CD14-positive monocyte (primary cell): ENCODE results near the gene GDPD2. TPM values are rescaled to one million over a fixed set of nuclear protein-coding genes. Genes with fewer than 3 reads are reported as not detected.

Experiments
- DNase-seq, 3 donors: peaks; one replicate each; pipeline ENCODE4 v3.0.0-alpha.2; 2011 to 2022
- H2AFZ ChIP-seq: 2 replicates; pipeline ENCODE4 v1.6.0; 2012; ENCODE audit warnings: mild to moderate bottlenecking, low read depth, low read length, inconsistent platforms; ENCODE audit not compliant: insufficient read depth, poor library complexity, severe bottlenecking
- H3K27ac ChIP-seq, 2 donors: 1 replicate in 1 of 2; 2 replicates in 1 of 2; pipeline ENCODE4 v1.5.1; 2012 to 2013; ENCODE audit warnings: low read length in 2 of 2, control low read depth in 1 of 2, inconsistent platforms in 1 of 2, low read depth in 1 of 2, mild to moderate bottlenecking in 1 of 2
- H3K27me3 ChIP-seq, 2 donors: one replicate each; pipeline versions ENCODE4 v1.6.0 to v1.6.1; 2011 to 2013; ENCODE audit warnings: low read length in 2 of 2; ENCODE audit not compliant: control insufficient read depth in 2 of 2, insufficient read depth in 2 of 2
- H3K36me3 ChIP-seq, 2 donors: replicated peaks in 1 of 2; 1 replicate in 1 of 2; 2 replicates in 1 of 2; pipeline versions ENCODE4 v1.5.1 to v1.6.1; 2012 to 2013; ENCODE audit warnings: low read length in 2 of 2, control low read depth in 1 of 2, inconsistent platforms in 1 of 2, mild to moderate bottlenecking in 1 of 2; ENCODE audit not compliant: insufficient read depth in 2 of 2, control insufficient read depth in 1 of 2
- H3K4me1 ChIP-seq, 2 donors: 1 replicate in 1 of 2; 2 replicates in 1 of 2; pipeline versions ENCODE4 v1.5.1 to v1.6.1; 2012 to 2013; ENCODE audit warnings: low read length in 2 of 2, control low read depth in 1 of 2, inconsistent platforms in 1 of 2, mild to moderate bottlenecking in 1 of 2, moderate library complexity in 1 of 2; ENCODE audit not compliant: insufficient read depth in 2 of 2, control insufficient read depth in 1 of 2
- H3K4me2 ChIP-seq: replicated peaks from 2 replicates; pipeline ENCODE3; 2012; ENCODE audit warnings: low read length, moderate library complexity, mild to moderate bottlenecking; ENCODE audit not compliant: poor library complexity, severe bottlenecking; ENCODE audit errors: extremely low read depth
- H3K4me3 ChIP-seq, 3 experiments: fragments of 200-600 bp in 1 of 3; sonication (generic) in 1 of 3; replicated peaks in 1 of 3; 1 replicate in 2 of 3; 2 replicates in 1 of 3; pipeline ENCODE4 v1.5.1; 2011 to 2013; ENCODE audit warnings: low read length in 3 of 3, mild to moderate bottlenecking in 3 of 3, control low read depth in 2 of 3, low read depth in 2 of 3, inconsistent platforms in 1 of 3, moderate library complexity in 1 of 3
- H3K79me2 ChIP-seq: 2 replicates; pipeline ENCODE4 v1.6.0; 2012; ENCODE audit warnings: mild to moderate bottlenecking, control low read depth, inconsistent platforms, low read length, moderate library complexity; ENCODE audit not compliant: insufficient read depth
- H3K9ac ChIP-seq: 2 replicates; pipeline ENCODE4 v1.6.0; 2017; ENCODE audit warnings: low read length, mild to moderate bottlenecking; ENCODE audit not compliant: insufficient read depth, poor library complexity, severe bottlenecking
- H3K9me3 ChIP-seq, 2 donors: replicated peaks in 1 of 2; 1 replicate in 1 of 2; 2 replicates in 1 of 2; pipeline versions ENCODE4 v1.5.1 to v1.6.1; 2012 to 2013; ENCODE audit warnings: low read length in 2 of 2, control low read depth in 1 of 2; ENCODE audit not compliant: control insufficient read depth in 1 of 2, insufficient read depth in 1 of 2
- H4K20me1 ChIP-seq: 2 replicates; pipeline ENCODE4 v1.6.0; 2012; ENCODE audit warnings: mild to moderate bottlenecking, low read length, control low read depth, moderate library complexity; ENCODE audit not compliant: insufficient read depth
- H3K27ac Mint-ChIP-seq, 7 donors: one replicate each; pipeline ENCODE4 v1.8.0; 2020; ENCODE audit warnings: mild to moderate bottlenecking in 7 of 7, mixed read lengths in 7 of 7, moderate library complexity in 6 of 7, inconsistent platforms in 2 of 7
- H3K27me3 Mint-ChIP-seq, 3 donors: one replicate each; pipeline ENCODE4 v1.8.0; 2021 to 2022; ENCODE audit warnings: low read depth in 3 of 3, mild to moderate bottlenecking in 3 of 3, mixed read lengths in 3 of 3, moderate library complexity in 3 of 3, inconsistent platforms in 1 of 3
- H3K36me3 Mint-ChIP-seq, 2 donors: one replicate each; pipeline ENCODE4 v1.8.0; 2020; ENCODE audit warnings: mixed read lengths in 2 of 2, inconsistent platforms in 1 of 2, mild to moderate bottlenecking in 1 of 2
- H3K4me1 Mint-ChIP-seq: one replicate; pipeline ENCODE4 v1.8.0; 2020; ENCODE audit warnings: mild to moderate bottlenecking, mixed read lengths
- H3K4me3 Mint-ChIP-seq, 2 donors: one replicate each; pipeline ENCODE4 v1.8.0; 2020; ENCODE audit warnings: mild to moderate bottlenecking in 2 of 2, mixed read lengths in 2 of 2, moderate library complexity in 1 of 2
- H3K9me3 Mint-ChIP-seq, 7 donors: one replicate each; pipeline ENCODE4 v1.8.0; 2020 to 2022; ENCODE audit warnings: mixed read lengths in 7 of 7, mild to moderate bottlenecking in 6 of 7, moderate library complexity in 6 of 7, inconsistent platforms in 2 of 7
- CTCF ChIP-seq: fragments of 200-600 bp; IDR thresholded peaks from one replicate; pipeline ENCODE4 v1.8.0; 2022; ENCODE audit warnings: antibody characterized with exemption, mild to moderate bottlenecking
- WGBS: methylation state at CpG from one replicate; pipeline ENCODE4 v1.1.5; 2013; ENCODE audit warnings: missing lambda C conversion rate; ENCODE audit not compliant: insufficient coverage; 5-methylcytosine and 5-hydroxymethylcytosine counted together
- intact Hi-C, 2 donors: fragments of 100-400 bp; cut with micrococcal nuclease; formaldehyde crosslinking; loops; one replicate each; pipeline versions ENCODE4 v1.15.0 to v1.15.1; 2023
- polyA plus RNA-seq, 3 donors: library from polyadenylated mRNA; depleted of rRNA in 1 of 3; unstranded in 2 of 3; stranded (reverse) in 1 of 3; fragments of 300-500 nt in 2 of 3; fragments of >200 nt in 1 of 3; fragmentation: Illumina TruSeq in 2 of 3; gene quantifications; 1 replicate in 2 of 3; 2 replicates in 1 of 3; pipeline ENCODE4 v1.2.3, GENCODE V29; 2012 to 2021

Gene GDPD2
- polyA plus RNA-seq, 3 donors = not detected

- peaks cover 21 to 38% of the 10 kb centered on the region in 2 donors for H3K4me1 ChIP-seq
- Mint-ChIP-seq H3K9me3 (peaks cover 0 to 6% (median 0%) of the 10 kb centered on the region in 7 donors), H3K4me1 (peaks cover 30% of the 10 kb centered on the region), H3K27me3 (peaks cover 18 to 42% (median 28%) of the 10 kb centered on the region in 3 donors), H3K4me3 (no peak overlapping the region), H3K36me3 (no peaks in the 10 kb centered on the region), H3K27ac (no peak overlapping the region)
- no peaks in the 10 kb centered on the region for H3K36me3 ChIP-seq
- no peak overlapping the region for H3K9ac ChIP-seq
- no peak overlapping the region for H3K4me2 ChIP-seq
- no peaks in the 10 kb centered on the region for H4K20me1 ChIP-seq
- no peak overlapping the region for H3K27ac ChIP-seq
- H2AFZ ChIP-seq = no peak overlapping the region
- H3K27me3 ChIP-seq = peaks cover 0 to 11% of the 10 kb centered on the region in 2 donors
- H3K4me3 ChIP-seq = no peak overlapping the region
- intact Hi-C loops = loop anchor here in 1 of 2 donors (10.0 kb wide), 1 partner anchor 282 kb away; no protein-coding TSS in a partner anchor
- no peaks in the 10 kb centered on the region for H3K9me3 ChIP-seq
- WGBS = no CpG with 5 or more reads among the region's 2 CpGs
- no peak for TF ChIP-seq CTCF
- no peaks in the 10 kb centered on the region for H3K79me2 ChIP-seq
- DNase-seq = peak in 2 of 3 donors; percentile 25 to 33
Observed at GRCh38 chrX:70437011-70437410, 13.9 kb downstream of the GDPD2 start.

GRCh38 chrX:70437921-70438665, 15.0 kb downstream of the GDPD2 start:
- no peak overlapping the region for H3K9ac ChIP-seq
- whole genome bisulfite sequencing = 91% methylated on average over 3 of the region's 8 CpGs
- no peaks in the 10 kb centered on the region for H3K36me3 ChIP-seq
- no peak overlapping the region for H3K4me3 ChIP-seq
- H3K79me2 ChIP-seq = no peaks in the 10 kb centered on the region
- H3K27ac ChIP-seq = no peak overlapping the region
- TF ChIP-seq CTCF = no peak
- H3K27ac Mint-ChIP-seq = peak overlapping the region in 1 of 7 donors; percentile 9
- no peak overlapping the region for H2AFZ ChIP-seq
- no peak overlapping the region for H3K4me2 ChIP-seq
- H3K36me3 Mint-ChIP-seq = no peaks in the 10 kb centered on the region
- no peak for DNase-seq
- no peaks in the 10 kb centered on the region for H3K9me3 ChIP-seq
- peaks cover 0 to 6% (median 0%) of the 10 kb centered on the region in 7 donors for H3K9me3 Mint-ChIP-seq
- intact Hi-C loops = loop anchor here in 1 of 2 donors (10.0 kb wide), 1 partner anchor 283 kb away; no protein-coding TSS in a partner anchor
- H3K27me3 ChIP-seq = peaks cover 3 to 22% of the 10 kb centered on the region in 2 donors
- peaks cover 27% of the 10 kb centered on the region for H3K4me1 Mint-ChIP-seq
- peaks cover 27 to 52% (median 32%) of the 10 kb centered on the region in 3 donors for H3K27me3 Mint-ChIP-seq
- H3K4me1 ChIP-seq = peaks cover 19 to 36% of the 10 kb centered on the region in 2 donors
- no peak overlapping the region for H3K4me3 Mint-ChIP-seq
- no peaks in the 10 kb centered on the region for H4K20me1 ChIP-seq
